Activated T-helper 17 cell treated with anti-CD3 and anti-CD28 coated beads, Interleukin-2, amount 50 U/mL, for 72 hours (primary cell): ENCODE results near the gene CAV2. TPM values are rescaled to one million over a fixed set of nuclear protein-coding genes. Genes with fewer than 3 reads are reported as not detected.
A peak's percentile ranks its signal among the peaks of the same experiment; 100 is the strongest.

Source experiments
- ATAC-seq: fragments of 150-1000 bp; cut with Tn5 transposase; replicated peaks from 2 replicates; pipeline ENCODE4 v1.10.0; 2021; ENCODE audit warnings: mild to moderate bottlenecking, moderate library complexity
- H3K27ac Mint-ChIP-seq: one replicate; pipeline ENCODE4 v1.8.0; 2022; ENCODE audit warnings: mixed read lengths
- H3K27me3 Mint-ChIP-seq: one replicate; pipeline ENCODE4 v1.8.0; 2022; ENCODE audit warnings: mixed read lengths
- H3K36me3 Mint-ChIP-seq: one replicate; pipeline ENCODE4 v1.8.0; 2022; ENCODE audit warnings: low read depth, mild to moderate bottlenecking, mixed read lengths
- H3K4me1 Mint-ChIP-seq: one replicate; pipeline ENCODE4 v1.8.0; 2022; ENCODE audit warnings: mixed read lengths
- H3K4me3 Mint-ChIP-seq: one replicate; pipeline ENCODE4 v1.8.0; 2022; ENCODE audit warnings: mild to moderate bottlenecking, mixed read lengths
- H3K9me3 Mint-ChIP-seq: one replicate; pipeline ENCODE4 v1.8.0; 2022; ENCODE audit warnings: mixed read lengths
- total RNA-seq, 2 donors: library from RNA; stranded (reverse); gene quantifications; one replicate each; pipeline ENCODE4 v1.2.3, GENCODE V29; 2022

CAV2 gene
- total RNA-seq, 2 donors from 2014 or later = 0.42 TPM; not detected in 1

GRCh38 chr7:116540743-116541142, 41.2 kb downstream of the CAV2 start:
- ATAC-seq = no peak
- Mint-ChIP-seq H3K4me1 (no peaks in the 10 kb centered on the region), H3K36me3 (no peaks in the 10 kb centered on the region), H3K4me3 (no peak overlapping the region), H3K27me3 (peaks cover 22% of the 10 kb centered on the region), H3K9me3 (no peaks in the 10 kb centered on the region), H3K27ac (no peak overlapping the region)

- Mint-ChIP-seq H3K4me3 (no peak overlapping the region), H3K27me3 (peaks cover 22% of the 10 kb centered on the region), H3K4me1 (no peaks in the 10 kb centered on the region), H3K9me3 (no peaks in the 10 kb centered on the region), H3K27ac (no peak overlapping the region), H3K36me3 (no peaks in the 10 kb centered on the region)
- ATAC-seq = no peak
Measured at GRCh38 chr7:116541951-116542350, 42.4 kb downstream of the CAV2 start.

GRCh38 chr7:116542618-116543017, 43.1 kb downstream of the CAV2 start:
- Mint-ChIP-seq H3K27ac (no peak overlapping the region), H3K4me3 (no peak overlapping the region), H3K27me3 (peaks cover 23% of the 10 kb centered on the region), H3K9me3 (no peaks in the 10 kb centered on the region), H3K4me1 (no peaks in the 10 kb centered on the region), H3K36me3 (no peaks in the 10 kb centered on the region)
- ATAC-seq = no peak

- Mint-ChIP-seq H3K4me1 (no peaks in the 10 kb centered on the region), H3K27ac (no peak overlapping the region), H3K9me3 (no peaks in the 10 kb centered on the region), H3K36me3 (no peaks in the 10 kb centered on the region), H3K4me3 (no peak overlapping the region), H3K27me3 (peaks cover 23% of the 10 kb centered on the region)
- peak; percentile 55 for ATAC-seq
Measured at GRCh38 chr7:116543664-116544063, 44.1 kb downstream of the CAV2 start.

- H3K36me3 Mint-ChIP-seq = no peaks in the 10 kb centered on the region
Measured at GRCh38 chr7:116544487-116544886, 44.9 kb downstream of the CAV2 start.

GRCh38 chr7:116545411-116545993, 46.0 kb downstream of the CAV2 start:
- Mint-ChIP-seq H3K27ac (no peak overlapping the region), H3K36me3 (no peaks in the 10 kb centered on the region), H3K9me3 (no peaks in the 10 kb centered on the region), H3K4me3 (no peak overlapping the region), H3K27me3 (peaks cover 23% of the 10 kb centered on the region), H3K4me1 (no peaks in the 10 kb centered on the region)
- no peak for ATAC-seq

More at GRCh38 chr7:116544487-116544886, 44.9 kb downstream of the CAV2 start:
- H3K4me1 Mint-ChIP-seq = no peaks in the 10 kb centered on the region
- no peak for ATAC-seq
- H3K9me3 Mint-ChIP-seq = no peaks in the 10 kb centered on the region
- no peak overlapping the region for H3K4me3 Mint-ChIP-seq
- H3K27ac Mint-ChIP-seq = no peak overlapping the region
- peaks cover 23% of the 10 kb centered on the region for H3K27me3 Mint-ChIP-seq

GRCh38 chr7:116546054-116546453, 46.5 kb downstream of the CAV2 start:
- Mint-ChIP-seq H3K27ac (no peak overlapping the region), H3K4me1 (no peaks in the 10 kb centered on the region), H3K27me3 (peaks cover 20% of the 10 kb centered on the region), H3K36me3 (no peaks in the 10 kb centered on the region), H3K9me3 (no peaks in the 10 kb centered on the region), H3K4me3 (no peak overlapping the region)
- ATAC-seq = no peak

- no peaks in the 10 kb centered on the region for H3K36me3 Mint-ChIP-seq
- no peak overlapping the region for H3K27ac Mint-ChIP-seq
- H3K4me3 Mint-ChIP-seq = no peak overlapping the region
- H3K9me3 Mint-ChIP-seq = no peaks in the 10 kb centered on the region
- H3K27me3 Mint-ChIP-seq = peaks cover 18% of the 10 kb centered on the region
- H3K4me1 Mint-ChIP-seq = no peaks in the 10 kb centered on the region
- ATAC-seq = no peak
Measured at GRCh38 chr7:116546916-116547315, 47.4 kb downstream of the CAV2 start.

GRCh38 chr7:116547347-116547746, 47.8 kb downstream of the CAV2 start:
- no peaks in the 10 kb centered on the region for H3K36me3 Mint-ChIP-seq
- H3K4me3 Mint-ChIP-seq = no peak overlapping the region
- no peak for ATAC-seq
- H3K27me3 Mint-ChIP-seq = peaks cover 21% of the 10 kb centered on the region
- no peaks in the 10 kb centered on the region for H3K9me3 Mint-ChIP-seq
- no peak overlapping the region for H3K27ac Mint-ChIP-seq
- no peaks in the 10 kb centered on the region for H3K4me1 Mint-ChIP-seq

GRCh38 chr7:116548506-116548905, 49.0 kb downstream of the CAV2 start:
- Mint-ChIP-seq H3K27ac (no peak overlapping the region), H3K4me1 (no peaks in the 10 kb centered on the region), H3K4me3 (no peak overlapping the region), H3K27me3 (peaks cover 22% of the 10 kb centered on the region), H3K36me3 (no peaks in the 10 kb centered on the region), H3K9me3 (no peaks in the 10 kb centered on the region)
- no peak for ATAC-seq

GRCh38 chr7:116549370-116549769, 49.8 kb downstream of the CAV2 start:
- ATAC-seq = no peak
- no peaks in the 10 kb centered on the region for H3K36me3 Mint-ChIP-seq
- H3K9me3 Mint-ChIP-seq = no peaks in the 10 kb centered on the region
- H3K27me3 Mint-ChIP-seq = peaks cover 29% of the 10 kb centered on the region
- no peak overlapping the region for H3K27ac Mint-ChIP-seq
- H3K4me3 Mint-ChIP-seq = no peak overlapping the region
- H3K4me1 Mint-ChIP-seq = no peaks in the 10 kb centered on the region

- H3K36me3 Mint-ChIP-seq = no peaks in the 10 kb centered on the region
- ATAC-seq = no peak
Measured at GRCh38 chr7:116551692-116552091, 52.2 kb downstream of the CAV2 start.

GRCh38 chr7:116552602-116553001, 53.1 kb downstream of the CAV2 start:
- no peaks in the 10 kb centered on the region for H3K9me3 Mint-ChIP-seq
- no peak for ATAC-seq
- no peak overlapping the region for H3K4me3 Mint-ChIP-seq
- H3K4me1 Mint-ChIP-seq = no peaks in the 10 kb centered on the region
- H3K27ac Mint-ChIP-seq = no peak overlapping the region
- peaks cover 28% of the 10 kb centered on the region for H3K27me3 Mint-ChIP-seq
- no peaks in the 10 kb centered on the region for H3K36me3 Mint-ChIP-seq

More at GRCh38 chr7:116551692-116552091, 52.2 kb downstream of the CAV2 start:
- Mint-ChIP-seq H3K4me3 (no peak overlapping the region), H3K27me3 (peaks cover 27% of the 10 kb centered on the region), H3K4me1 (no peaks in the 10 kb centered on the region), H3K27ac (no peak overlapping the region), H3K9me3 (no peaks in the 10 kb centered on the region)

GRCh38 chr7:116553168-116553964, 53.8 kb downstream of the CAV2 start:
- no peaks in the 10 kb centered on the region for H3K4me1 Mint-ChIP-seq

GRCh38 chr7:116554436-116554835, 54.9 kb downstream of the CAV2 start:
- ATAC-seq = no peak
- Mint-ChIP-seq H3K27me3 (peaks cover 31% of the 10 kb centered on the region), H3K9me3 (no peaks in the 10 kb centered on the region), H3K4me3 (no peak overlapping the region), H3K27ac (no peak overlapping the region), H3K36me3 (no peaks in the 10 kb centered on the region), H3K4me1 (no peaks in the 10 kb centered on the region)

More at GRCh38 chr7:116553168-116553964, 53.8 kb downstream of the CAV2 start:
- Mint-ChIP-seq H3K27ac (no peak overlapping the region), H3K9me3 (no peaks in the 10 kb centered on the region), H3K27me3 (peaks cover 32% of the 10 kb centered on the region), H3K4me3 (no peak overlapping the region), H3K36me3 (no peaks in the 10 kb centered on the region)
- ATAC-seq = no peak
